H9 (cell line): ENCODE data around the gene DISC1. TPM values are rescaled to one million over a fixed set of nuclear protein-coding genes. Genes with fewer than 3 reads are reported as not detected.

Source experiments
- DNase-seq: peaks from one replicate; pipeline ENCODE4 v3.0.0-alpha.2; 2017
- H2AFZ ChIP-seq: one replicate; pipeline ENCODE4 v1.6.1; 2013; ENCODE audit warnings: mild to moderate bottlenecking, low read length, control low read depth, moderate library complexity
- H2AK5ac ChIP-seq: 2 replicates; pipeline ENCODE4 v1.6.1; 2013; ENCODE audit warnings: low read length, control low read depth, mixed read lengths; ENCODE audit not compliant: insufficient read length
- H2BK120ac ChIP-seq: one replicate; pipeline ENCODE4 v1.6.1; 2013; ENCODE audit warnings: low read depth, mild to moderate bottlenecking, low read length, control low read depth, inconsistent platforms; ENCODE audit not compliant: poor library complexity, severe bottlenecking
- H2BK12ac ChIP-seq: 2 replicates; pipeline ENCODE4 v1.6.1; 2013; ENCODE audit warnings: low read length, control low read depth, mixed read lengths, low read depth; ENCODE audit not compliant: insufficient read length
- H2BK15ac ChIP-seq: 2 replicates; pipeline ENCODE4 v1.6.1; 2013; ENCODE audit warnings: low read depth, low read length, control low read depth
- H2BK20ac ChIP-seq: one replicate; pipeline ENCODE4 v1.6.1; 2013; ENCODE audit warnings: low read depth, mild to moderate bottlenecking, low read length, control low read depth, inconsistent platforms; ENCODE audit not compliant: poor library complexity, severe bottlenecking
- H2BK5ac ChIP-seq: 2 replicates; pipeline ENCODE4 v1.6.1; 2013; ENCODE audit warnings: low read length, control low read depth, mixed read lengths; ENCODE audit not compliant: insufficient read length
- H3K14ac ChIP-seq: 2 replicates; pipeline ENCODE4 v1.6.1; 2013; ENCODE audit warnings: low read length, control low read depth; ENCODE audit not compliant: insufficient read depth
- H3K18ac ChIP-seq: 2 replicates; pipeline ENCODE4 v1.6.1; 2013; ENCODE audit warnings: low read depth, mild to moderate bottlenecking, mixed read lengths, low read length, control low read depth; ENCODE audit not compliant: insufficient read length
- H3K23ac ChIP-seq: 2 replicates; pipeline ENCODE4 v1.6.1; 2013; ENCODE audit warnings: low read length, control low read depth, mixed read lengths, low read depth; ENCODE audit not compliant: insufficient read length
- H3K23me2 ChIP-seq: 2 replicates; pipeline ENCODE4 v1.6.1; 2013; ENCODE audit warnings: low read depth, mild to moderate bottlenecking, mixed read lengths, low read length, control low read depth; ENCODE audit not compliant: insufficient read length, poor library complexity, severe bottlenecking
- H3K27ac ChIP-seq: 2 replicates; pipeline ENCODE4 v1.5.1; 2013; ENCODE audit warnings: low read length, control low read depth, mixed read lengths, low read depth; ENCODE audit not compliant: insufficient read length
- H3K27me3 ChIP-seq: 2 replicates; pipeline ENCODE4 v1.6.1; 2013; ENCODE audit warnings: low read length, control low read depth, inconsistent platforms; ENCODE audit not compliant: insufficient read depth
- H3K4ac ChIP-seq: 2 replicates; pipeline ENCODE4 v1.6.1; 2013; ENCODE audit warnings: low read depth, mild to moderate bottlenecking, control low read depth, inconsistent platforms, low read length, moderate library complexity
- H3K4me1 ChIP-seq: 2 replicates; pipeline ENCODE4 v1.6.1; 2013; ENCODE audit warnings: low read length, control low read depth, inconsistent platforms; ENCODE audit not compliant: insufficient read depth
- H3K4me2 ChIP-seq: 2 replicates; pipeline ENCODE4 v1.6.1; 2013; ENCODE audit warnings: low read length, control low read depth, mixed read lengths; ENCODE audit not compliant: insufficient read length, insufficient read depth
- H3K56ac ChIP-seq: 2 replicates; pipeline ENCODE4 v1.6.1; 2013; ENCODE audit warnings: low read depth, mild to moderate bottlenecking, mixed read lengths, low read length, control low read depth; ENCODE audit not compliant: insufficient read length
- H3K79me1 ChIP-seq: 2 replicates; pipeline ENCODE4 v1.6.1; 2013; ENCODE audit warnings: low read depth, mild to moderate bottlenecking, moderate library complexity, low read length, control low read depth, inconsistent platforms; ENCODE audit not compliant: insufficient read depth, poor library complexity, severe bottlenecking
- H3K79me2 ChIP-seq: 2 replicates; pipeline ENCODE4 v1.6.1; 2013; ENCODE audit warnings: low read length, control low read depth, inconsistent platforms; ENCODE audit not compliant: insufficient read depth
- H3K9ac ChIP-seq: 2 replicates; pipeline ENCODE4 v1.6.1; 2013; ENCODE audit warnings: low read length, control low read depth, mixed read lengths; ENCODE audit not compliant: insufficient read length; ENCODE audit errors: extremely low read depth
- H3K9me3 ChIP-seq: one replicate; pipeline ENCODE4 v1.6.1; 2013; ENCODE audit warnings: low read depth, low read length, inconsistent platforms; ENCODE audit not compliant: control insufficient read depth
- H3T11ph ChIP-seq: one replicate; pipeline ENCODE4 v1.6.1; 2013; ENCODE audit warnings: mild to moderate bottlenecking, low read length, control low read depth, inconsistent platforms
- H4K20me1 ChIP-seq: one replicate; pipeline ENCODE4 v1.6.1; 2013; ENCODE audit not compliant: control insufficient read depth, insufficient read length, insufficient read depth
- H4K5ac ChIP-seq: 2 replicates; pipeline ENCODE4 v1.6.1; 2013; ENCODE audit warnings: low read depth, mild to moderate bottlenecking, mixed read lengths, low read length, control low read depth; ENCODE audit not compliant: insufficient read length
- H4K8ac ChIP-seq: replicated peaks from 2 replicates; pipeline ENCODE4 v1.6.1; 2013; ENCODE audit warnings: low read length, control low read depth, mixed read lengths, low read depth; ENCODE audit not compliant: insufficient read length
- H4K91ac ChIP-seq: 2 replicates; pipeline ENCODE4 v1.6.1; 2013; ENCODE audit warnings: low read depth, mild to moderate bottlenecking, moderate library complexity, mixed read lengths, low read length, control low read depth; ENCODE audit not compliant: insufficient read length
- H3K27ac Mint-ChIP-seq, 3 experiments: 2 replicates in 2 of 3; 3 replicates in 1 of 3; pipeline ENCODE4 v1.8.0; 2020 to 2021; ENCODE audit warnings: mixed read lengths in 3 of 3, mild to moderate bottlenecking in 1 of 3, moderate library complexity in 1 of 3
- H3K27me3 Mint-ChIP-seq: 2 replicates; pipeline ENCODE4 v1.8.0; 2021; ENCODE audit warnings: low read depth, mild to moderate bottlenecking, moderate library complexity, mixed read lengths
- H3K36me3 Mint-ChIP-seq, 3 experiments: 2 replicates in 2 of 3; 3 replicates in 1 of 3; pipeline ENCODE4 v1.8.0; 2020 to 2021; ENCODE audit warnings: low read depth in 3 of 3, mixed read lengths in 3 of 3; ENCODE audit not compliant: insufficient read depth in 1 of 3
- H3K4me1 Mint-ChIP-seq, 2 experiments: 2 replicates each; pipeline ENCODE4 v1.8.0; 2020; ENCODE audit warnings: mixed read lengths in 2 of 2
- H3K4me3 Mint-ChIP-seq, 2 experiments: 2 replicates in 1 of 2; 3 replicates in 1 of 2; pipeline ENCODE4 v1.8.0; 2020 to 2021; ENCODE audit warnings: mild to moderate bottlenecking in 2 of 2, mixed read lengths in 2 of 2, moderate library complexity in 1 of 2
- H3K9me3 Mint-ChIP-seq, 2 experiments: 2 replicates in 1 of 2; 3 replicates in 1 of 2; pipeline ENCODE4 v1.8.0; 2020; ENCODE audit warnings: mild to moderate bottlenecking in 2 of 2, mixed read lengths in 2 of 2, moderate library complexity in 1 of 2
- CTCF ChIP-seq: fragments of 200-600 bp; sonication (generic); conservative IDR thresholded peaks from 3 replicates; pipeline ENCODE4 v1.8.0; 2021; ENCODE audit warnings: antibody characterized with exemption, mild to moderate bottlenecking
- WGBS: extraction: QIAGEN DNeasy Blood & Tissue Kit; methylation state at CpG from one replicate; pipeline ENCODE4 v1.1.7; 2013; ENCODE audit warnings: missing lambda C conversion rate, low lambda C conversion rate, mixed read lengths; ENCODE audit not compliant: insufficient read length; ENCODE audit errors: extremely low coverage; 5-methylcytosine and 5-hydroxymethylcytosine counted together
- total RNA-seq: library from RNA; stranded (reverse); gene quantifications from 2 replicates; pipeline ENCODE4 v1.2.1, GENCODE V29; 2021

DISC1 gene
- total RNA-seq, 1 experiment from 2014 or later, result 2.5 TPM

DNA sequence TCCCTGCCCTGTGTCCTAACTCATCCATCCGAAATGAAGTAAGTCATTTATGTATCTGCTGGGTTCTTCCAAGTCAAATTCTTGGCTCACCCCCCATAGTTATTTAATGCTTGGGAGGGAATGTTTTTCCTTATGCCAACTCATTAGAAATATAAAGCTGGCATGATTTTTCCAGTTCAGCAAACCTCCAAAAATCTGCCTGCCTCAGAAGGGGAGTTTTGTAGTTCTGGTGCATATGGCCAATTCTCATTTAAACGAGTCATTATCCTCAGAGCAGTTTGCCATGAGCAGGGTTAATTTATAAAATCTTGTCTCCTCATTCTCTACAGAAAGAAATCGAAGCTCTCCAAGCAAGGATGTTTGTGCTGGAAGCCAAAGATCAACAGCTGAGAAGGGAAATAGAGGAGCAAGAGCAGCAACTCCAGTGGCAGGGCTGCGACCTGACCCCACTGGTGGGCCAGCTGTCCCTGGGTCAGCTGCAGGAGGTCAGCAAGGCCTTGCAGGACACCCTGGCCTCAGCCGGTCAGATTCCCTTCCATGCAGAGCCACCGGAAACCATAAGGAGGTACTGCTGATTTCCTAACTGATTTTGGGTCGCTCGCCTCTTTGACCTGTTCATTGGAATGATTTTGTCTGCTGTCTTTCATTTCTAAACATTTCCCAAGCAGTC is 144.1 kb downstream of the DISC1 start:
- no peaks in the 10 kb centered on the region for H4K20me1 ChIP-seq
- no peak overlapping the region for H3K18ac ChIP-seq
- H3K36me3 Mint-ChIP-seq, result no peaks in the 10 kb centered on the region
- no peak overlapping the region for H3K9ac ChIP-seq
- H3T11ph ChIP-seq, result no peak overlapping the region
- no peak overlapping the region for H4K91ac ChIP-seq
- no peaks in the 10 kb centered on the region for H3K23me2 ChIP-seq
- peaks cover 4 to 8% of the 10 kb centered on the region in 2 experiments; a peak in 3 of 4 replicates for H3K4me1 Mint-ChIP-seq
- H3K4me1 ChIP-seq, result no peaks in the 10 kb centered on the region
- no peak overlapping the region for H2AFZ ChIP-seq
- H3K14ac ChIP-seq, result no peak overlapping the region
- no peak for DNase-seq
- H4K8ac ChIP-seq, result no peak overlapping the region
- no peak overlapping the region for H2BK5ac ChIP-seq
- H4K5ac ChIP-seq, result no peak overlapping the region
- no peaks in the 10 kb centered on the region for H3K79me1 ChIP-seq
- no peaks in the 10 kb centered on the region for H3K9me3 ChIP-seq
- H3K27ac Mint-ChIP-seq, result no peak overlapping the region
- no peak overlapping the region for H3K4me2 ChIP-seq
- H3K23ac ChIP-seq, result no peak overlapping the region
- H3K9me3 Mint-ChIP-seq, result no peaks in the 10 kb centered on the region
- H2BK20ac ChIP-seq, result no peak overlapping the region
- no peak overlapping the region for H2AK5ac ChIP-seq
- H2BK120ac ChIP-seq, result no peak overlapping the region
- no peak for TF ChIP-seq CTCF
- H3K27ac ChIP-seq, result no peak overlapping the region
- H3K4ac ChIP-seq, result no peak overlapping the region
- no peak overlapping the region for H2BK15ac ChIP-seq
- no peak overlapping the region for H2BK12ac ChIP-seq
- H3K27me3 Mint-ChIP-seq, result peaks cover 5% of the 10 kb centered on the region; the same call in 1 of the 2 replicates
- H3K56ac ChIP-seq, result no peak overlapping the region
- H3K4me3 Mint-ChIP-seq, result no peak overlapping the region
- WGBS, result no CpG with 5 or more reads among the region's 8 CpGs
- no peaks in the 10 kb centered on the region for H3K79me2 ChIP-seq
- no peaks in the 10 kb centered on the region for H3K27me3 ChIP-seq
